Breast epithelium (tissue), 3 donors: Measurements from ENCODE around the gene OR1I1.

Experiments
- CTCF ChIP-seq, 3 donors: fragments of 450-650 bp; IDR thresholded peaks; one replicate each; pipeline ENCODE4 v1.5.1; 2016 to 2017; ENCODE audit warnings: antibody characterized with exemption in 3 of 3, mild to moderate bottlenecking in 3 of 3, moderate library complexity in 3 of 3
- POLR2A ChIP-seq: fragments of 450-650 bp; IDR thresholded peaks from one replicate; pipeline ENCODE4 v1.6.1; 2016; ENCODE audit warnings: antibody characterized with exemption, mild to moderate bottlenecking, moderate library complexity
- POLR2AphosphoS5 ChIP-seq, 3 donors: sonication (generic); formaldehyde crosslinking; IDR thresholded peaks; one replicate each; pipeline ENCODE4 v1.6.1; 2017; ENCODE audit warnings: antibody characterized with exemption in 3 of 3

GRCh38 chr19:15104003-15104402 is 22.0 kb downstream of the OR1I1 start:
- TF ChIP-seq CTCF (IDR thresholded peaks at IDR 0.05) (no peak), POLR2AphosphoS5 (IDR thresholded peaks at IDR 0.05) (no peak), POLR2A (no peak)
